GM13976 (cell line): ENCODE data around the gene RPS15A.
A peak's percentile ranks its signal among the peaks of the same experiment; 100 is the strongest.
"Not testable (repeated sequence)": the region's sequence is repeated elsewhere in the genome, so short reads cannot be mapped to it uniquely, and the experiment has no call there.

Experiments used
- DNase-seq: peaks from one replicate; pipeline ENCODE4 v3.0.0; 2012; ENCODE audit warnings: low spot score
- CTCF ChIP-seq: IDR thresholded peaks from 2 replicates; pipeline ENCODE4 v1.5.1; 2012; ENCODE audit warnings: borderline replicate concordance, mild to moderate bottlenecking; ENCODE audit not compliant: insufficient read depth; ENCODE audit errors: extremely low read depth, missing control alignments, control extremely low read depth
- in situ Hi-C: fragments of 300-500 bp; cut with MboI; formaldehyde crosslinking; loops from one replicate; pipeline ENCODE4 v1.12.0; 2022; ENCODE audit warnings: low sequenced_read_pairs, mixed read lengths, inconsistent platforms; ENCODE audit not compliant: unreplicated experiment

Gene RPS15A

GRCh38 chr16:18759598-18760520 is 30.3 kb downstream of the RPS15A start:
- peak; percentile 27 for TF ChIP-seq CTCF
- DNase-seq, in situ Hi-C loops: not testable (repeated sequence)

GRCh38 chr16:18757960-18758660 is 32.0 kb downstream of the RPS15A start:
- DNase-seq, in situ Hi-C loops: not testable (repeated sequence)

GRCh38 chr16:18756639-18757038 is 33.5 kb downstream of the RPS15A start:
- DNase-seq, in situ Hi-C loops: not testable (repeated sequence)

GRCh38 chr16:18742870-18743269 is 47.3 kb downstream of the RPS15A start:
- DNase-seq, in situ Hi-C loops: not testable (repeated sequence)

- DNase-seq, in situ Hi-C loops: not testable (repeated sequence)
Measured at GRCh38 chr16:18740027-18740426, 50.1 kb downstream of the RPS15A start.

- in situ Hi-C loops, DNase-seq: not testable (repeated sequence)
Measured at GRCh38 chr16:18738768-18739167, 51.4 kb downstream of the RPS15A start.

- in situ Hi-C loops, result not testable (repeated sequence)
Measured at GRCh38 chr16:18734279-18734678, 55.9 kb downstream of the RPS15A start.

More at GRCh38 chr16:18734279-18734678, 55.9 kb downstream of the RPS15A start:
- DNase-seq, result not testable (repeated sequence)
